RWPE2 (cell line): ENCODE results near the gene COLEC12.

ENCODE experiments used
- ATAC-seq: fragments of 200-7000 bp; cut with Tn5 transposase; 3 replicates; pipeline ENCODE4 v1.9.1; 2021; ENCODE audit warnings: low read depth
- DNase-seq: peaks from one replicate; pipeline ENCODE4 v3.0.0-alpha.2; 2020; ENCODE audit warnings: low spot score
- H3K27ac ChIP-seq: fragments of 450-650 bp; 2 replicates; pipeline ENCODE4 v1.5.1; 2017; ENCODE audit warnings: mild to moderate bottlenecking; ENCODE audit not compliant: poor library complexity, severe bottlenecking
- H3K27me3 ChIP-seq: fragments of 250-450 bp; sonication (Bioruptor Pico); 2 replicates; pipeline ENCODE4 v1.5.1; 2021; ENCODE audit warnings: mild to moderate bottlenecking, moderate library complexity; ENCODE audit not compliant: insufficient read depth, poor library complexity, severe bottlenecking
- H3K36me3 ChIP-seq: fragments of 250-450 bp; sonication (Bioruptor Pico); 2 replicates; pipeline ENCODE4 v1.5.1; 2020; ENCODE audit warnings: low read depth, mild to moderate bottlenecking, moderate library complexity
- H3K4me1 ChIP-seq: fragments of 250-450 bp; sonication (Bioruptor Pico); 2 replicates; pipeline ENCODE4 v1.5.1; 2021; ENCODE audit warnings: mild to moderate bottlenecking, moderate library complexity; ENCODE audit not compliant: insufficient read depth, poor library complexity, severe bottlenecking
- H3K4me3 ChIP-seq: fragments of 250-450 bp; sonication (Bioruptor Pico); 2 replicates; pipeline ENCODE4 v1.5.1; 2021; ENCODE audit warnings: mild to moderate bottlenecking, moderate library complexity; ENCODE audit not compliant: severe bottlenecking
- H3K9me3 ChIP-seq: fragments of 250-450 bp; sonication (Bioruptor Pico); 2 replicates; pipeline ENCODE4 v1.5.1; 2021; ENCODE audit warnings: mild to moderate bottlenecking, moderate library complexity; ENCODE audit not compliant: severe bottlenecking
- TF ChIP-seq, protein P1 (sequence below): fragments of 450-650 bp; IDR thresholded peaks from one replicate; pipeline ENCODE4 v1.5.1; 2017; ENCODE audit warnings: mild to moderate bottlenecking, moderate library complexity; ENCODE audit not compliant: poor library complexity, severe bottlenecking

Gene COLEC12

DNA sequence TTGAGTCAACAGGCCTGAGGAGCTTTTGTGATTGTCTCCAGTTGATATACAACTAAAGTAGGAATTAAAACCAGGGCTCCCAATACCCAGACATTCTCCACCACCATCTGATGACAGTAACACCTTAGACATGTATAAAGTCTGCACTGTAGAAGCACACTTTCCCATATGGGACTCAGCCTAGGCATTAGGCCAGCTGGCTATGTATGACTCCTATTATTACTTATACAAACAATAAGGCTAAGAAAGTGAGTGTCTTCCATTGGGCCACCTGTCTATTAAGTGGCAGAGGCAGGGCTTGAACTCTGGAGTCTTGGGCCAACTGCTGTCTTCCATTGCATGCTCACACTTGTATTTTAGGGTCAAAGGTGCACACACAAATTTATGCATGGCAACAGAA, 32.1 kb upstream of the COLEC12 start:
- Histone ChIP-seq H3K27me3 (no peaks in the 10 kb centered on the region), H3K4me1 (peaks cover 5% of the 10 kb centered on the region), H3K9me3 (no peaks in the 10 kb centered on the region), H3K4me3 (no peak overlapping the region), H3K36me3 (no peaks in the 10 kb centered on the region), H3K27ac (no peak overlapping the region)
- ATAC-seq, result no peak
- DNase-seq, result no peak
- TF ChIP-seq, protein P1, sequence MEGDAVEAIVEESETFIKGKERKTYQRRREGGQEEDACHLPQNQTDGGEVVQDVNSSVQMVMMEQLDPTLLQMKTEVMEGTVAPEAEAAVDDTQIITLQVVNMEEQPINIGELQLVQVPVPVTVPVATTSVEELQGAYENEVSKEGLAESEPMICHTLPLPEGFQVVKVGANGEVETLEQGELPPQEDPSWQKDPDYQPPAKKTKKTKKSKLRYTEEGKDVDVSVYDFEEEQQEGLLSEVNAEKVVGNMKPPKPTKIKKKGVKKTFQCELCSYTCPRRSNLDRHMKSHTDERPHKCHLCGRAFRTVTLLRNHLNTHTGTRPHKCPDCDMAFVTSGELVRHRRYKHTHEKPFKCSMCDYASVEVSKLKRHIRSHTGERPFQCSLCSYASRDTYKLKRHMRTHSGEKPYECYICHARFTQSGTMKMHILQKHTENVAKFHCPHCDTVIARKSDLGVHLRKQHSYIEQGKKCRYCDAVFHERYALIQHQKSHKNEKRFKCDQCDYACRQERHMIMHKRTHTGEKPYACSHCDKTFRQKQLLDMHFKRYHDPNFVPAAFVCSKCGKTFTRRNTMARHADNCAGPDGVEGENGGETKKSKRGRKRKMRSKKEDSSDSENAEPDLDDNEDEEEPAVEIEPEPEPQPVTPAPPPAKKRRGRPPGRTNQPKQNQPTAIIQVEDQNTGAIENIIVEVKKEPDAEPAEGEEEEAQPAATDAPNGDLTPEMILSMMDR, result no peak

DNA sequence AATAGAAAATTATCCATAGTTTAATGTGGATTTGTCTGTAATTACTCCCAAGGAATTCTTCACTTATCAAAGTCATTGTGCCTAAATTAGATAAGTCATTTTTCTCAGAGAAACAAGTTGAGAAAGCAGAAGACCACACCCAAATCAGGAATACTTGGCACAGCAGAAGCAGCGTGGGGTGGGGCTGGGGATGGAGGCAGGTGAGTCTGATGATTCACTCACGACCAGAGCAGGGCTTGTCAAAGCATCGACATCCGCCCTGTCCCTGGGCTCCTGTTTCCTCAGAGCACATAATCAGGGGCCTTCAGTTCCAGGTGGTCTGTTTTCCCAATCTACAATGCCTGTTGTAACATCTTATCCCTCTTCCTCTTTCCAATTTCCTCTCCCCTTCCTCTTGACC, 31.5 kb upstream of the COLEC12 start:
- no peak overlapping the region for H3K27ac ChIP-seq
- no peaks in the 10 kb centered on the region for H3K36me3 ChIP-seq
- no peaks in the 10 kb centered on the region for H3K27me3 ChIP-seq
- TF ChIP-seq, protein P1, result no peak
- DNase-seq (peak; percentile 75), ATAC-seq (peak; percentile 100)
- H3K4me3 ChIP-seq, result no peak overlapping the region
- peaks cover 5% of the 10 kb centered on the region for H3K4me1 ChIP-seq
- no peaks in the 10 kb centered on the region for H3K9me3 ChIP-seq

DNA sequence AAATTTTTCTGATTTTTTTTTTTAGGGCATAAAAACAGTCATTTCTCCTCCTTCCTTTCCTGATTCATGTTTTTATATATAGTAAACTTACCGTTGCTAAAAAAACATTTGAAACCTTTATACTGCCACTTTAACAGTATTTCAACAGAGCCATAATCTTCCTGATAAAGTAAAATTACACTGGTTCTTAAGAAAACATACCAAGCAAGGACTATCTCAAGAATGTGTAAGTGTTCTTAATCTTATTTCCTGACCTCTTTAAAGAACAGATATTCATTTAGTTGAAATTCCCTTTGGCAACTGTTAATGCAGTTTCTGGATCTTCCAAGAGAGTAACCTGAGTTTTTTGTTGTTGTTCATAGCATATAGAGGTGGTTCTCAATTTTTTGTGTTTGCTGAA, 26.6 kb upstream of the COLEC12 start:
- Histone ChIP-seq H3K4me3 (no peak overlapping the region), H3K27me3 (no peaks in the 10 kb centered on the region), H3K9me3 (no peaks in the 10 kb centered on the region), H3K27ac (no peak overlapping the region), H3K4me1 (peaks cover 19% of the 10 kb centered on the region), H3K36me3 (no peaks in the 10 kb centered on the region)
- no peak for ATAC-seq
- TF ChIP-seq, protein P1, result no peak
- no peak for DNase-seq

DNA sequence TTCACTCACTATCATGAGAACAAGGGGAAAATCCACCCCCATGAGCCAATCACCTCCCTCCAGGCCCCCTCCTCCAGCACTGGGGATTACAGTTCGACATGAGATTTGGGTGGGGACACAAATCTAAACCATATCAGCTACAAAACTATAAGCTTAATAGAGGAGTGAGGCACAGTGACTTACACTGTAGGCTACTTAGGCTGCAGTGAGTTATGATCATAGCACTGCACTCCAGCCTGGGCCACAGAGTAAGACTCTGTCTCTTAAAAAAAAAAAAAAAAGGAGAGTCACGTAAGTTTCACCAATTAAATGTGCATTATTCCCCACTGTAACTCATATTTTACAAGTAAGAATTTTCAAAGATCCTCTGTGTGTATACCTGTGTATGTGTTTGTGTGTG, 26.2 kb upstream of the COLEC12 start:
- Histone ChIP-seq H3K4me1 (peaks cover 16% of the 10 kb centered on the region), H3K36me3 (no peaks in the 10 kb centered on the region), H3K27me3 (no peaks in the 10 kb centered on the region), H3K27ac (no peak overlapping the region), H3K9me3 (no peaks in the 10 kb centered on the region), H3K4me3 (no peak overlapping the region)
- DNase-seq (no peak), ATAC-seq (no peak)
- TF ChIP-seq, protein P1, result no peak

DNA sequence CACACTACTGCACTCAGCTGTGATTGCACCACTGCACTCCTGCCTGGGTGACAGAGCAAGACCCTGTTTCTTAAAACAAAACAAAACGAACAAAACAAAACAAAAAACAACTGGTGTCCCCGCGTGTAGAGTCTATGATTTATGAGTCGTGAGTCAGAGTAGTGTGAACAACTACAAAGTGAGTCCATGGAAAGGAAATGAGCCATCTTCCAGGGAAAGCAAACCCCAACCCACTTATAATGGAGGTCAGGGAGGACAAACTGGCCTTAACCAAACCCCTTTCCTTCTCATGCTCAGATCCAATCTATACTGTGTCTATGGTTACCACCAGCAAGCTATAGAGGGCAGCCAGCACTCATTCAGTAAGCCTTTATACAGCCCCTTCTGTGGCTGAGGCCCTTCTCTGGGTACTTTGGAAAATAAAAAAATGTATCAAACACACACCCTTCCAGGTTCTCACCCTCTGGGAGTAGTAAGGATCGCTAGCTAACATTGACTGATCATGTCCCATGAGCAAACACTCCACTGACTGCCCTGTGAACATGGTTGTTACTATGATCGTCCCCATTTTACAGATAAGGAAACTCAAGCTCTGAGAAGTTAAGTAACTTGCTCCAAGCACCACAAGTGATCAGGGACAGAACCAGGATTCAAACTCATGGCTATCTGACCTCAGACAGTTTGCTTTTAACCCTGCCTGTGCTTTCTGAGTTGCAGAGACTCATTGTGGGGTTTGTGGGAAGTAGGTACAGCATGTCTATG, 24.7 kb upstream of the COLEC12 start:
- H3K36me3 ChIP-seq, result no peaks in the 10 kb centered on the region
- TF ChIP-seq, protein P1, result no peak
- H3K4me3 ChIP-seq, result no peak overlapping the region
- no peaks in the 10 kb centered on the region for H3K9me3 ChIP-seq
- H3K27ac ChIP-seq, result no peak overlapping the region
- ATAC-seq (peak; percentile 85), DNase-seq (no peak)
- H3K27me3 ChIP-seq, result no peaks in the 10 kb centered on the region
- peaks cover 14% of the 10 kb centered on the region for H3K4me1 ChIP-seq
